Muscle of arm (tissue), 12 donors: ENCODE results near the gene ATP1A2. TPM values are rescaled to one million over a fixed set of nuclear protein-coding genes. Genes with fewer than 3 reads are reported as not detected.
A peak's percentile ranks its signal among the peaks of the same experiment; 100 is the strongest.
"Not testable (repeated sequence)": the region's sequence is repeated elsewhere in the genome, so short reads cannot be mapped to it uniquely, and the experiment has no call there.

Source experiments
- DNase-seq: peaks from one replicate; pipeline ENCODE4 v3.0.0-alpha.2; 2013
- polyA plus RNA-seq, 12 donors: library from polyadenylated mRNA; unstranded; fragments of 120-200 nt; gene quantifications; one replicate each; pipeline ENCODE4 v1.2.1, GENCODE V29; 2013; ENCODE audit not compliant: insufficient read length in 12 of 12

ATP1A2 gene
- polyA plus RNA-seq, 12 donors = 39.9 to 116 (median 88.9) TPM; not detected in 1

DNA sequence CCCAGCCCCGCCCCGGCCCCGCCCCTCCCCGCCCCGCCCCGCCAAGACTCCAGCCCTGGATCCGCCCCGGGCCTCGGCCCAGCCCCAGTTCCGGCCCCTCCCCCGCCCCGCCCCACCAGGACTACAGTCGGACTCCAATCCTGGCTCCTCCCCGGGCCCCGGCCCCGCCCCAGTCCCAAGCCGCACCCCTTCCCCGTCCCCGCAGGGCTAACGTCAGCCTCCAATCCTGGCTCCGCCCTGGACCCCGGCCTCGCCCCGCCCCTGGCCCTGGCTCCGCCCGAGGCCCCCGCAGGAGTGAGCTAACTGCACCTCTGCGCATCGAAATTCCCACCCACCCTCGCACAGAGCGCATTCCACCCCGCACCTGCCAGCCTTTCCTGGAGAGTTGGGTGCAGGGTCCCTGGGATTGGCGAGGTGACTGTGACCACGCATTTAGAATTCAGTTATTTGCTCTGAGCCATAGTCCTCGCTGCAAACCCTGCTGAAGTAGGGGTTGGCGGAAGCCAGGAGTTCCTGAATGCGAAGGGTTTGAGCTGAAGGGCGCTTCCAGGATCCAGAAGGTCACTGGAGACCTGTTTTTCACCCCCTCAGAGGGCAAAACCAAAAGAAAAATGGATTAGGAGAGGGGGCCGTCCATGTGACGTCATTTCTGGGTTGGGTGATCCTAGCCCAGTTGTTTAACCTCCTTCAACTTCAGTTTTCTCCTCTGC is 16.6 kb upstream of the ATP1A2 start:
- peak; percentile 95 for DNase-seq

DNA sequence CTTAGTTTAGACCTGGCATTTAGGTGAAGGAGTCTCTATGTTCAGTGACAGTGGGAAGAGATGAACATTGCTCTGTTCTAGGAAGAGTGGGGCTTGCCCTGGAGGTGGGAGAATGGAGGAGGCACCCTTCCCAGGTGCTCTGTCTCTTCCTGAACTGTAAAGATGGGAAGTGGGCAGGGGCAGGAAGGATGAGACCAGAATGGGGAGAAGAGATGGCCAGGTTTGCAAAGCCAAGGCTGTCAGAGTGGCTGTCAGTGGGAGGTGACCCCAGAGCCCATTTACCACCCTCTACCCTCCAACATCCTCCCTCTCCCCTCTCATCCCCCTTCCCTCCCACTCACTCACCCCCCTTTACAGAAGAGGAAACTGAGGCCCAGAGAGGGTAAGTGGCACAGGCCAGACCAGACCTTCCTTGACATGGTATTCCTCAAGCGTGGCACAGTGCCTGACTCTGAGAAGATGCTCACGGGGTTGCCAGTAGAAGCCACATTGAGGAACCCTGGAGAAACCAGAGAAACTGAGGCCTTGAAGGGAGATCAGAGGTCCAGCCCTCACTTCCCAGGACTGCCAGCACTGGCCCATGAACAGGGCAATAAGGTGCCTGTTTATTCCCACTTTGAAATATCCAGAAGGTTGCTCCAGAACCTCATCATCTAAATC is 15.7 kb upstream of the ATP1A2 start:
- DNase-seq = no peak

DNA sequence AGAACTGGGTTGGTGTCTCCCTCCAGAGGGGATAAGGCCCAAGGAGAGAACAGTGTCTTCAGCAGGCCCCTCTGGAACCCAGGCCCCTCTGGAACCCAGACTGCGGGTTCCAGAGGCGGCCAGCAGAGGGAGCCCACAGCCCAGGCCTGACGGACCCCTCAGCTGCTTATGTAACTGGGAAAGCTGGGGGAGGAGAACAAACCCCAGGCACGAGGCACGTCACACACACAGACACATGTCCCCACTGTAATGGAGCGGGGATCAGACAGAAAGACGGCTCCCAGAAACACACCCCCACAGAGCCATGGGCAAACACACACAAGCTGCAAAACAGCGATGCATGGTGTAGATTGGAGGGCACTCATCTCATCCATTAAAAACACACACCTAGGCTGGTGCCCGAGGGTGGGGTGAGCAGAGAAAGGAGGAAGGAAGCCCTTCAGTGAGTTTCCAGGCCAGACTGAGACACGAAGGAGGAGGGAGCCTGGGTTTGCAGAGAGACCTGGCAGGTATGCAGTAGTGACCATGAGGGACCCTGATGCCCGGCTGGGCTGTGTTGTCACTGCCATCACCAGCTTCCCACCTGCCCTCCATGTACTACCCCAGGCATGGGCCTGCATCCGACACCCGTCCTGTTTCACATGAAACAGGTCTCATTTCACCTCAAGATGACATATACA is 14.4 kb upstream of the ATP1A2 start:
- peak; percentile 82 for DNase-seq

DNA sequence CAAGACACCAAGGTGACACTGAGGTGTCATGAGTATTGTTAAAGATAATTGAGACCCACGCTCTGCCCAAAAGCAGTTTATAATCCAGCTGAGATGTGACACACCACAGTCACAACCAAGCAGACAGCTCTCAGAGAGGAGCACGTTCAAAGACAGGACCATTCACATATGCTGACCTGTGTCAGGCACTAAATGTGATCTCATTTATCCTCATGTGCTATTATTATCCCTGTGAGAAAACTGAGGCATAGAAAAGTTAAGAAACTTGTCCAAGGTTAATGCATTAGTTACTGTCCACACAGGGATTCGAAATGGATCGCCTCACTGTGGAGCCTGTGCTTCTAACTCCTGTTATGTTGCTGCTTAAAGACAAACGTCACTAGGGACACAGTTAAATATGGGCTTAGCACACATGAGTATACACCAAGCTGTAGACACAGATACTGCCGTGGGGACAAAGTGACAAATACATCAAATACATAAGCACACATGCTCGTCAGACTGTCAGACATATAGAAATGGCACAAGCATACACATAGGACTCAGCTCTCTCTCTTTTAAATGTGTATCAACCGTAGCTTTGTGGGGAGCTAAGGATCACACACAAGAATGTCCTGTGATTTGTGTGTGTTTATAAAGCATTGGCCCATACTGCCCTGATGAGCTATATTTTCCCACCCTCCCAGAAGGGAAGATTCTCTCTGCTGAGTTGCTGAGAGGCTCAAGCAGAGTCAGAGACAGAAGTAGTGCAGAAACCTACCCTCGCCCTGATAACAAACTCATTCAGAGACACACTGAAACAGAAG is 13.6 kb upstream of the ATP1A2 start:
- DNase-seq = no peak

DNA sequence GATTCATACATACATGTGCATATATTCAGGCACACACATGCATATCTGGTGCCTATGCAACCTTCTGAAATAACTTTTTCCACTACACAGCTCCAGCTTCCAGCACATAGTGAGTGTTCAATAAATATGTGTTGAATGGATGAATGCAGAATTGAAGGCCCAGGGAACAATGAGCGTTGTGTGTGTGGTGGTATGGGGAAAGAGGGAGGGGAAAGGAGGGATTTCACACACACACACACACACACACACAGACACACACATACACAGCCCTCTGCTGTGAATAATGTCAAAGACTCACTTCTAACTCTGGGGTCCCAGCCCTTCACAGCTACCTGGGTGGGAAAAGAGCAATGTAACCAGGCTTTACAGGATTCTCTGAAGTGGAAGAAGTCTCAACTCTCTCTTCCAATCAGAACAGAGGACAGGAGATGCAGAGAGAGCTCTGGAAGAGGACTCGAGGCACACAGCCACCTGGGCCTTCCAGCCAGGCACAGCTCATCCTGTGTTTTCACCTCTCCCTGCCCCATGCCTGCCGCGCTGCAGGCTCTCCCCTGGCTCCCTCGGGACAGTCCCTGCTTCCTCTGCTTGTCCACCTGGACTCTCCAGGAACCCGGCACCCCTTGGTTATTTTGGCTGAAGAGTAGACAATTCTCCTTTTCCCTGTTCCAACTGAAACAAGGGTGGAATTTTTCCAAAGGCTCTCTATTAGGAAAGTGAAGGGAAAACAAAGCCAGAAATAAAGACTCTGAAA is 11.7 kb upstream of the ATP1A2 start:
- no peak for DNase-seq

DNA sequence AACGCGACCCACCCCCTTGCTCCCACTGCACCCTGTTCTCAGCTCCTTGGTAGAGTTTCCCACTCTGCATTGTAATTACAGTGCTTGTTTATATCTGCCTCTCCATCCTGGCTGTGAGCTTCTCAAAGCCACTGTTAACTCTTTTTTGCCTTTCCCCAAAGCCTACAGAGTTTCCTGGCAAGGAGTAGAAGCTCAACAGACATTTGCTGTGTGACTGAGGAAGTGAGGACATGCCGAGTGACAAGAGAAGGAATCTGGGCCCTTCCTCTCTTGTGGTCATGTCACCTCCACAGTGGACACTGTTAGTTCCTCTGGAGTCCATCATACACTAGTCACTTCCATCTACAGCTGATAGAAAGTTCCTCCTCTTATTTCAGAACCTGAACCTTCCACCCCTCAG is 11.1 kb upstream of the ATP1A2 start:
- no peak for DNase-seq

DNA sequence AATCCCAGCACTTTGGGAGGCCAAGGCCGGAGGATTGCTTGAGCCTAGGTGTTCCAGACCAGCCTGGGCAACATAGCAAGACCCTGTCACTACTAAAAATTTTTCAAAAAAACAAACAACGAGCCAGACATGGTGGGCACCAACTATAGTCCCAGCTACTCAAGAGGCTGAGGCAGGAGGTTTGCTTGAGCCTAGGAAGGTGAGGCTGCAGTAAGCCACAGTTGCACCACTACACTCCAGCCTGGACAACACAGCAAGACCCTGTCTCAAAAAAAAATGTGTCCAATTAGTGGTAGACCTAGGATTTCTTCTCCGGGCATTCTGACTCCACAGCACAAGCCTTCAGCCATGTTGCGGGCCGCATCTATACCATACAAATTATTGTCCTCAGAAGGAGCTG is 10.4 kb upstream of the ATP1A2 start:
- no peak for DNase-seq

DNA sequence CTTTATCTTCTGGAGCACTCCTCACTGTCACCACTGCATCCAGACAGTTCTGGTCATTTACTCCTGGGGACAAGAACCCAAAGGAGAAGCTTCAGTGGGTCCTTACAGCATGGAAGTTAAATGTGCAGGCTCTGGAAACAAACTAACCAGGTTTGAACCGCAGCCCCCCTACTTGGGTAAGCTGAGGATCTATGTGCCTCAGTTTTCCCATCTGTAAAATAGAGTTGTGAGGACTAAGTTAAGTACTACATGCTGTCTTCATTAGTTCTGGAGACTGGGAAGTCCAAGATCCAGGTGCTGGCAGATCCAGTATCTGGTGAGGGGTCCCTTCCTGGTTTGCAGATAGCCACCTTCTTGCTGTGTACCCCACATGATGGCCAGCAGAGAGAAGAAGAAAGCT is 8.0 kb upstream of the ATP1A2 start:
- no peak for DNase-seq

DNA sequence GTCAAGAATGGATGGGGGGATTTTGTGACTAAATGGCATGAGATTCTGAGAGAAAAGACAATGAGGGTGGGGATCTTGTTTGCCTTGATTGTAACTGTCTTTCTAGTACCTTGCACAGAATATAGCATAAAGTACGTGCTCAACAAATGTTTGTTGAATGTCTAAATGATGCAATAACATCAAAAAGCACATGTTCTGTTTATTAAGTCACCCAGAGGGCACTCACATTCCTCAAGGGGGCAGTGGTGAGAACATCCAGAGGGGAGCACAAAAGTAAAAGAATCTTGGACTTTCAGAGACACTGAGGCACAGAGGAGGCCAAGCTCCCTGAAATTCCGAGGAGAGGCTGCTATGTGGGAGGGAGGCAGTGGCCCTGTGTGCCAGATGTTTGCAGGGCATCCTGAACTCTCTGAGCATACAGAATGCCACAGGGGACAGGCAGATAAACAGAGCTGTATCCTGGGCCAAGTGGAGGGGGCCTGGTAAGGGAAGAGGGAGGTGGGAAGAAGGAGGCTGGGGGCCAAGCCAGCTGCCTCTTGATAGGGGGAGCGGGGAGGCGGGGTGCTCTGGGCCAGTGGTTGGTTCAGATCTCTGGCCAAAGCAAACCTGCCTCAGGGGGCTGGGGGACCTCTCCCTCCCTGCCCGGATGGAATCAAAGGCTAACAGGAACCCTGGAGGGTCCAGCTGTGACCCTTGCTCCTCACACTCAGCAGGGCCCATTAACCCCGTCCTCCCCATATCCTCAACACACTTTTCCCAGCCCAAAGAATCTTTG is 6.5 kb upstream of the ATP1A2 start:
- DNase-seq = no peak

DNA sequence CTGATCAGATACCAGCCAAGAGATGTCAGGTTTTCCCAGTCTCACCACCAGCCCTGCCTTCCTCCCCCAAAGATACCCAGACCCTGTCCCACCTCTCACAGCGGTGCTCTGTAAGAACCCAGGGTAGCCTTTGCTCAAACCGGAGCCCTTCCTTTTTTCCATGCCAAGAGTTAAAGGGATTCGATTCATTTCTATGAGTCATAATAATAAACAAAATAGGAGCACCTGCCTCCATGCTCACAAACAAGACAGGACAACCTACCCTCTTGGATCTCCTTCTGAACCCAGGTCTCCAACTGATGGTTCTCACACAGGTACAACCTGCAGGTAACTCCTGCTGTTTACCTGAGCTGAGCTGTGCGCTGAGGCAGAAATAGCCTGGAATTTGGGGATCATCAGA is 5.9 kb upstream of the ATP1A2 start:
- DNase-seq = no peak

DNA sequence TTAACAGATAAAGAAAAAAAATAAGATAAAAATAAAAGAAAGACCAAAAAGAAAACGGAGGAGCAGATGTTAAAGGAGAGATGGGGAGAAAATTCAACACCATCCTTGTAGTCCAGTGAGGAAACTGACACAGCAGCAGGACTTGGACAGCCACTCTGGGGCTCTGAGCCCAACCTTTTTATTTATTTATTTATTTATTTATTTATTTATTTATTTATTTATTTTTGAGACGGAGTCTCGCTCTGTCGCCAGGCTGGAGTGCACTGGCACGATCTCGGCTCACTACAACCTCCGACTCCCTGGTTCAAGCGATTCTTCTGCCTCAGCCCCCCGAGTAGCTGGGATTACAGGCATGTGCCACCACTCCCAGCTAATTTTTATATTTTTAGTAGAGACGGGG is 4.1 kb upstream of the ATP1A2 start:
- DNase-seq = not testable (repeated sequence)

DNA sequence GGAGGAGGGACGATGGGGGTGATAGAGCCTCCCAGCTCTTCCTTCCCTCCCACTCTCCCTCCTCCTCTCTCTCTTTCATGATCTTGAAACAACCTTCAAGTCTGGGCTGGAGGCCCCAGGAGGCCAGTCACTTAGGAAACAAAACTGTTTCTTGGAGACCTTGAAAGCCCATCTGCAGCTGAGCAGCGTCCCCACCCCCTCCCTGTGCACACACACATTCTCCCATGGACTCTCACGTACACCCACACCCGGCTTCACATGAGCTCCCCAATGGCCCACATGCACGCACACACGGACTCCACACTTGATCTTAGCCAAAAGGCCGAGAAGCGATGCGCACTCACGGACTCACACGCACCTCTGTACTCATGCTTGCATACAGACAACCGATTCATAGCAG is 3.2 kb upstream of the ATP1A2 start:
- DNase-seq = peak; percentile 79

DNA sequence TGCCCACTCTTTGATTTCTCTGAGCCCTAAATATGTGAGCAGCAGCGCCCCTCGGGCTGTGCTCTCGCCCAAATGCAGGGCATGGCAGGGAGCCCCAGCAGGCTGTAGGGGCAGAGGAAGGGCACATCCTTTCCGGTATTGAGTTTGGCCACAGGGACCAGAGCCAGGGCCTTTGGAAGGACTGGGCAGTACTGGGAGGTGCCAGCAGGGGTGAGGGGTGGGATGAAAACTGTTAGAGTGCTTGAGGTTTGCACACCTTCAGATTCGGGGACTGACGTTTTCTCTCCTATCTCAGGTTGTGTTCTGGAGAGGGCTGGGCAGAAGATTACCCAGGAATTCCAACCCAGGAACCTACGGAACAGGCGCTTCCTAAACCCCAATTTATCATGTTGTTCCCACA is 2.2 kb upstream of the ATP1A2 start:
- no peak for DNase-seq

DNA sequence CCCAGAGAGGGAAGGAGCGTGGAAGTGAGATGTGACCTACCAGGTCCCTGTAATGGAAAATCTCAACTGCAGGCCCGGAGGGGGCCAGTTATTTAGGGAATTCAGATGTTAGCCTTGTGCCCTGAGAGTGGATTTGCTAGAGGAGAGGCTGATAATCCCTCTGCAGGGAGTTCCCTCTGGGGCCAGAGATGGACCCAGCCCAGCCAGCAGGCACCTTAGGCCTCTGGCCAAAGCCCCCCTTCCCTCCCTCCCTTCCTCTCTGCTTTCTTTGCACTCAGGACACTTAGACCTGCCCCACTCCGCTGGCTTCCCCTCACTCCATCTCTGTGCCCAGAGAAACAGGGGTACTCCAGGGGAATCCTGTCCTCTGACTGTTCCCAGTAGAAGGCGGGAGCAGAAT is 1.5 kb upstream of the ATP1A2 start:
- no peak for DNase-seq

DNA sequence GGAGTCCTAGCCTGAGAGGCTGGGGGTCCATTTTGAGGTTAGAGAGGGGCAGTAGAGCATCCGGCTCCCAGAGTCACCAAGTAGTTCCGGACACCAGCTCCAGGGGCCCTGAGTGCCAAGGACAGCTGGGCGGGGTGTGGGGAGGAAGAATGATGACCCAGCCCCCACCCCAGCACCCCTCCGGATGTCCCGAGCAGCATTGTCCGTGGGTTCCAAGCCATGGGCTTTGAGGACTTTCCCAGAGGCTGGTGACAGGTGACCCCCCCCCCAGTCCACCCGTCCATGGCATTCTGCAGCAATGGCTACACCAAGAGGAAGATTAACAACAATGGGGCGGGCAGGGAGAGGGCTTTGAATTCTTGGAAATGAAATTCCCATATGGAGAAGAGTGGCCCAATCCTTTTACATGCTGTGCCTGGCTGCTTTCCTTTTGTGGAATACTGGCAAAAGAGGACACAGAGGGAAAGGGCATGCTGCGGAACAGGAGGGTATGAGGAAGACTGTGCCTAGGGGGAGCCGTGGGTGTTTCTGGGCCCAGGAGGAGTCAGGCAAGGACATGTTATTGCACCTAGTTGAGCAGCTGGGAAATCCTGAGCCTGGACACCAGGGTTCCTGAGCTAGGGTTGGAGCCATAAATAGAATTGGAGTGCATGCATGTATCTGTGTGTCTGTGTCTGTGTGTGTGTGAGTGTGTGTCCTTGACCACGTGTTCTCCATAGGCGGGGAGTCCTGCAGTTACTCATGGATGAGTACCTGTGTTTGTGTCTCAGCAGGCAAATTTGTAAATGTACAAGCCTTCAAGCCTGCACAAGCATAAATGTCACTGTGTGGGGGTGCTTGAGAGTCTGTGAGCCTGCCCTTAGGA is 956 bp downstream of the ATP1A2 start:
- no peak for DNase-seq

DNA sequence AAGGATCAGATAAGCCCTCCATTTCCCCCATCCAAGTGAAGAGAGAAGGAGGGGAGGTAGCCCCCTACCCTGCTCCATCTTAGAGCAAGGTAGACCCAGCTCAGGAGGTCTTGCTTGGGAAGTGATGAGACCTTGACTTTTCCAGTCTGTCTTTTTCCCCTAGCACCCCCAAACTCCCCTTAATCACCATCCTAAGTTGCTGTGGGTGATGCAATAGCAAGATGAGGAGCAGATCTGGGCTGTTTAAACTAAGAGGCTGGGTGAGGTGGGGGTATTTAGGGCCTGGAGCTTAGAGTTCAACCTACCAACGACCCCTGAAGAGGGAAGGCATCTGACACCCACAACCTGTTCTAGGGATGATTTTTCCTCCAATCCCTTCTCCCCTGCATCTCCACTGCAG is 1.7 kb downstream of the ATP1A2 start:
- no peak for DNase-seq

DNA sequence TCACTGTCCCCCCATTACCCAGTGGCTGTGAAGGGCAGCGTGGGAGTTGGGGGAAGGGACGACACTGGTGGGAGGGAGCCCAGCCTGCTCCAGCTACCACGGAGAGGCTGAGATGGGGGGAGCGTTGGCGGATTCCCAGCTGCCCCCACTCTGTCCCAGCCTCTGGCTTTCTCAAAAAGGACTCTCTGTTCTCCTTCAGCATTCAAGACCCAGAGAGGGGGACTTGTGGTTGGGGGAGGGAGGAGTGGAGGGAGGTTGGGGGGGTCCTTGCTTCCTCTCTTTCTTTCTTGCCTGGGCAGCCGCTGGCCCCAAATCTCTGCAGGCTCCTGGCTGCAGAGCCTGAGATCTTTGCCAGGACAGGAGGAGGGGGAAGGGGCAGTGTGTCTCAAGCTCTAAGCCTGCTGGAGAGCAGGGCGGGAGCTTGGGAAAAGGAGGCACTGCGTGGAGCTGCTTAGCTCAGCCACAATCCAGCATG is 2.2 kb downstream of the ATP1A2 start:
- DNase-seq = no peak

DNA sequence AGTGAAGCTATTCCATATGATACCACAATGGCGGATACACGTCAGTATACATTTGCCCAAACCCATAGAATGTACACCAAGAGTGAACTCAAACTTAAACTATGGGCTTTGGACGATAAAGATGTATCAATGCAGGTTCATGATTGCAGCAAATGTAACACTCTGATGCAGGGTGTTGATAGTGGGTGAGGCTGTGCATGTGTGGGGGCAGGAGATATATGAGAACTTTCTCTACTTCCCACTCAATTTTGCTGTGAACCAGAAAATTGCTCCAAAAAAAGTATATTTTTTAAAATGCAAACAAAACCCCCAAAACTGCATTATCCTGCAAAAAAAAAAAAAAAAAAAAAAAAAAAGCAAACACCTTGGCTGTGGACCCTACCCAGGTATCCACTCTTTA is 3.4 kb downstream of the ATP1A2 start:
- no peak for DNase-seq

DNA sequence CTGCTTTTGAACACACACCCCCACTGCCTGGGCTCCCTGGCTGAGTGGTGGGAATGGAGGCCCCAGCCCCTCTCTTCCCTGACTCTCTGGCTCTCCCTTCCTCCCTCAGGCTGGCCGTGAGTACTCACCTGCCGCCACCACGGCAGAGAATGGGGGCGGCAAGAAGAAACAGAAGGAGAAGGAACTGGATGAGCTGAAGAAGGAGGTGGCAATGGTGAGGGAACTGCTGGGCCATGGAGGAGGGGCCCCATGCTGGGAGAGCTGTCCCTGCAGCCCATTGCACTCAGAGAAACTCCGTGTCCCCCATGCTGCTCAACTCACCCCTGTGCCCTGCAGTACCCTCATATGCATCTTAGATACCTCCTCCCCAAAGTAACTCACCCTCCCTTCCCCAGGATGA is 5.2 kb downstream of the ATP1A2 start:
- DNase-seq = no peak

DNA sequence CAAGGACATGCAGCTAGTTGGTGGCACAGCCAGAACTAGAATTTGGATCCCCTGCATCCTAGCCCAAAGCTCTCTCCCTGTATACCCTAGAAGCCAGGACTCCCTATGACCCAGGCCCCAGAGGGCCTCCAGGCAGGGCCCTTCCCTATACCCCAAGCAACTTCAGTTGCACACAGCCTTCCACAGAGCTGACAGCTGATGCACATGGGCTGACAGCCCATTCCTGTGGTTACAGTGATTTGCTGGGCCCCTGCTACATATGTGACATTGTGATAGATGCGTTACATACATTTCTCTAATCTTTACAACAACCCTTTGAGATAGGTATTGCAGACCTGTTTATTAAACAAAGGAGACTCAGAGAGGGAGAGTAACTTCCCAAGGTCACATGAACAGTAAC is 5.8 kb downstream of the ATP1A2 start:
- no peak for DNase-seq
